ENCODE data around the gene FAM229B. TPM values are rescaled to one million over a fixed set of nuclear protein-coding genes. Genes with fewer than 3 reads are reported as not detected.
"Not testable (repeated sequence)": the region's sequence is repeated elsewhere in the genome, so short reads cannot be mapped to it uniquely, and the experiment has no call there.

FAM229B gene
- total RNA-seq, 1 donor from 2014 or later = 10.8 TPM

GRCh38 chr6:112062966-112063365 is 24.4 kb upstream of the FAM229B start:
- no peak for DNase-seq (ENCODE audit: low spot score)

- DNase-seq (ENCODE audit: low spot score) = no peak
These were observed 21.9 kb upstream of the FAM229B start for GRCh38 chr6:112065426-112065986.

- no peak for DNase-seq (ENCODE audit: low spot score)
These were observed 20.8 kb upstream of the FAM229B start for GRCh38 chr6:112066606-112067005.

DNA sequence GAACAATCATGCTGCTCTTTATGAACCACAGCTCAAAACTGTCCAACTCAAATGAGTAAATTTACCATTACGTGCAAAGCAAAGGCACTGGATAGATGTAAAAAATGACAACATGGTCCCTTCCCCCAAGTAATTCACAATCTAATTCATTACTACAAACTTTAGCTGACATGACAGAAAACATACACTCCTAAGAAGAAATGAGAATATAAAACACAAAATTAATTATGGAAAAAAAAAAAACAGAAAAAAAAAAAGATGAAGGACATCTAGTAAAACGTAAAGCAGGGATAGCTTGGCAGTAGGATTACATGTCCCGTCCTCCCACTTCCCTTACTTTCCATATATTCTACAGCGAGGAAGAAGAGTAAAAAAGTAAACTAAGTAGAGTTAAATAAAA is 5.8 kb upstream of the FAM229B start:
- DNase-seq (ENCODE audit: low spot score) = no peak

GRCh38 chr6:112085286-112086065 is 1.9 kb upstream of the FAM229B start:
- DNase-seq (ENCODE audit: low spot score) = no peak

GRCh38 chr6:112086744-112087135 is 651 bp upstream of the FAM229B start:
- no peak for DNase-seq (ENCODE audit: low spot score)

DNA sequence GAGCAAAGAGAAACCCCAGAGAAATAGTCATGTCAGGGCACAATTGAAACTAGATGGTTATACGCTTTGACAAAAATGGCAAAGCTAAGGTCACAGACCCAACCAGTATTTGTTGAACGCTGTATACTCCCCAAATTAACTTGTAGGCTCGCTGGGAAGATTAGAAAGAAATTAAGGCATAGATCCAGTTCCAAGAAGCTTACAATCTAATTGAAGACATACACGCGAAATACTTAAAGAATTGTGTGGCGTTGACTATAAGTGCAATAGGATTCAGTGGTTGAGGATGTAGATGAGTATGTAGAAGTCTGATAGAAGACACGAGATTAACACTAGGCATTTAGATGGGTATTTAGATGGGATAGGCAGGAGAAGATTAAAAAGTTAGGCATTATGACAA is 525 bp downstream of the FAM229B start:
- DNase-seq (ENCODE audit: low spot score) = no peak

- DNase-seq (ENCODE audit: low spot score) = no peak
These were observed 9.5 kb downstream of the FAM229B start for GRCh38 chr6:112096901-112097300.

DNA sequence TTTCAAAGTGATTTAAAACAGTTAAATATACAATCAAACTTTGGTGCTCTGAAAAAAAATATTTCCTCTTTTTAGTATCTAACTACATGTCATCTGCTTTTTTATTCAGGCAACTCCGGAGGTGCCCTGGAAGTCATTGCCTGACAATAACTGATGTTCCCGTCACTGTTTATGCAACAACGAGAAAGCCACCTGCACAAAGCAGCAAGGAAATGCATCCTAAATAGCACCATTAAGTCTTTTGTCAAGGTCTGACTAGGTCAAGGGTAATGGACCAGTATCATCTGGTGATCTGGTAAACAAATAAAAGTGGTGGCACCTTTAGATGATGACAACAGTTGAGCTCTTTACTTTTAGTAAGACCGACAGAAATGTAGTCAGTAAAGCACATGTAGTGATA is 13.2 kb downstream of the FAM229B start:
- DNase-seq (ENCODE audit: low spot score) = no peak

DNA sequence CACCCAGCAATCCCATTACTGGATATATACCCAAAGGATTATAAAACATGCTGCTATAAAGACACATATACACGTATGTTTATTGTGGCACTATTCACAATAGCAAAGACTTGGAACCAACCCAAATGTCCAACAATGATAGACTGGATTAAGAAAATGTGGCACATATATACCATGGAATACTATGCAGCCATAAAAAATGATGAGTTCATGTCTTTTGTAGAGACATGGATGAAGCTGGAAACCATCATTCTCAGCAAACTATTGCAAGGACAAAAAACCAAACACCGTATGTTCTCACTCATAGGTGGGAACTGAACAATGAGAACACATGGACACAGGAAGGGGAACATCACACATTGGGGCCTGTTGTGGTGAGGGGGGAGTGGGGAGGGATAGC is 18.6 kb downstream of the FAM229B start:
- DNase-seq (ENCODE audit: low spot score) = not testable (repeated sequence)

GRCh38 chr6:112106562-112106961 is 19.2 kb downstream of the FAM229B start:
- no peak for DNase-seq (ENCODE audit: low spot score)

GRCh38 chr6:112109262-112109661 is 21.9 kb downstream of the FAM229B start:
- DNase-seq (ENCODE audit: low spot score) = no peak

DNA sequence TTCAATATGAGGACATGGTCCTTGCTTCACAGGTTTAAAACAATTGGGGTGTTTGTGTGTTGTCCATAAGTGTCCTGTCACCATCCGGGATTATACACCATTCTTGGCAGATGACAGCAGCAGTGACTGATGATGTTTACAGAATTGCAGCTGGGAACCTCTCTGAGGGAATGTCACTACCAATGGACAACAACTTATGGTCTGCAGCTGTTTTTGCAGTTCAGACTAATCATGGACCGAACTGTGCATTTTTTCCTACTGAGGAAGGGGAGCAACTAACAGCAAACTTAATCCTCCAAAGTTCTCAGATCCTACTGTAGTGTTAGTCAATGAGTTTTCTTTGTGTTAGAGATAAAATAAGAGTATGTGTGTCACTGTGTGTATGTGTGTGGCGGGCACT is 26.0 kb downstream of the FAM229B start:
- DNase-seq (ENCODE audit: low spot score) = no peak

GRCh38 chr6:112113918-112114317 is 26.5 kb downstream of the FAM229B start:
- DNase-seq (ENCODE audit: low spot score) = no peak

- no peak for DNase-seq (ENCODE audit: low spot score)
These were observed 27.3 kb downstream of the FAM229B start for GRCh38 chr6:112114577-112115223.

GRCh38 chr6:112116221-112116620 is 28.8 kb downstream of the FAM229B start:
- no peak for DNase-seq (ENCODE audit: low spot score)

- no peak for DNase-seq (ENCODE audit: low spot score)
These were observed 30.2 kb downstream of the FAM229B start for GRCh38 chr6:112117554-112117953.

DNA sequence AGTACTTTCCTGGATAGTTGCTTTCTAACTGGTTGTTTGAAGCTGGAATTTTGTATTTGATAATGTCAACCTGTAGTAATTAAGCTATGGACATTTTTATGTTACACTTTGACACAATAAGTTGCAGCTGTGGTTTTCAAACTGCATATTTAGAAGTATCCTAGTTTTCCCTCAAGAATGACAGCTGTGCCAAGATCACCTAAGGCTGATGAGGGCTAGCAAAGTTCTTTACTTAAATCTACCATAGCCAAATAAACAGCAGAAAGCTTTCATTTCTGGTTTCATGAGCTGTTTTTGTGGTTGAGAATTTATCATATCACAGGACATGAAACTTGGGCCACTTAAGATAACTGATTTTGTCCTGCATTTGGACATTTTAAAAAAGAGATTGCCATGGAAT is 30.6 kb downstream of the FAM229B start:
- DNase-seq (ENCODE audit: low spot score) = no peak

GRCh38 chr6:112122756-112123155 is 35.4 kb downstream of the FAM229B start:
- no peak for DNase-seq (ENCODE audit: low spot score)

DNA sequence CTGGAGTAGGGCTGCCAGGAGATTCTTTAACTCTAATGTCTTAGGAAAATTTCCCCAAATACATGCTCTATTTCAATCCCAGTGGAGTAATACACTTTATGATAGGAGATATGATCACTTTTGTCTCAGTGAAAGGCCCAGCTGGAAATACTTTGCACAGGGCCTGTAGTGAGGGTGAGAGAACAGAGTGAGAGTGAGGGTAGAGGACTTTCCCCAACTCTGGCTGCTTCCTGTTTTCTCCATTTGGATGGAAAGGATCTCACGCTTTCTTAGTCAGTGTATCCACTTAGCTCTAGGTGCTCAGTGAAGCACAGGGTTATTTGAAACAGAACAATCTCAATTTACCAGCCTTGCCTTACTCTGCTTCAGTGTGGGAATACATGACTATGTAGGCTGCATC is 36.6 kb downstream of the FAM229B start:
- DNase-seq (ENCODE audit: low spot score) = no peak

DNA sequence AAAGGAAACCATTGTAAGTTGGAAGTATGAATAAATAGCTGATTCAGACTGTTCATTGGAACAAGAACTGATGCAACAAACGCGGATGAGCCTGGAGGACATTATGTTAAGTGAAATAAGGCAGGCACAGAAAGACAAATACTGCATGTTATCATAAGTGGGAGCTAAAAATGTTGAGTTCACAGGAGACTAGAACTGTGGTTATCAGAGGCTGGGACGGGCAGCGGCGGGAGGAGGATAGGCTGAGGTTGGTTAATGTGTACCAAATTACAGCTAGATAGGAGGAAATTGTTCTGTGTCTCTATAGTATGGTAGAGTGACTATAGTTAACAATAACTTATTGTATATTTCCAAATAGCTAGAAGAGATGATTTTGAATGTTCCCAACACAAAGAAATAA is 40.8 kb downstream of the FAM229B start:
- DNase-seq (ENCODE audit: low spot score) = no peak

GRCh38 chr6:112130878-112131277 is 43.5 kb downstream of the FAM229B start:
- no peak for DNase-seq (ENCODE audit: low spot score)

GRCh38 chr6:112139052-112139451 is 51.7 kb downstream of the FAM229B start:
- no peak for DNase-seq (ENCODE audit: low spot score)

Measured in mesenteric fat pad (tissue), 1 donor.